Measurements from ENCODE around the gene ACTR2.
"Not testable (repeated sequence)": the region's sequence is repeated elsewhere in the genome, so short reads cannot be mapped to it uniquely, and the experiment has no call there.

The ACTR2 gene

GRCh38 chr2:65232636-65233035 is 5.0 kb downstream of the ACTR2 start:
- DNase-seq (ENCODE audit: insufficient read length), result no peak
- TF ChIP-seq TAF1 (IDR thresholded peaks at IDR 0.05; ENCODE audit: borderline replicate concordance, low read depth, low read length), result no peak
- TF ChIP-seq POLR2AphosphoS5 (IDR thresholded peaks at IDR 0.05; ENCODE audit: low read depth, low read length), result no peak
- FAIRE-seq, result no peak

- DNase-seq (ENCODE audit: insufficient read length) (no peak), FAIRE-seq (no peak)
- TF ChIP-seq POLR2A (IDR thresholded peaks at IDR 0.05; ENCODE audit: low read depth, low read length) (no peak), TAF1 (IDR thresholded peaks at IDR 0.05; ENCODE audit: borderline replicate concordance, low read depth, low read length) (no peak), POLR2AphosphoS5 (IDR thresholded peaks at IDR 0.05; ENCODE audit: low read depth, low read length) (no peak)
Measured at GRCh38 chr2:65240657-65241056, 13.0 kb downstream of the ACTR2 start.

- FAIRE-seq, result not testable (repeated sequence)
Measured at GRCh38 chr2:65244452-65244851, 16.8 kb downstream of the ACTR2 start.

GRCh38 chr2:65252640-65253039 is 25.0 kb downstream of the ACTR2 start:
- TF ChIP-seq POLR2A (IDR thresholded peaks at IDR 0.05; ENCODE audit: low read depth, low read length) (no peak), POLR2AphosphoS5 (IDR thresholded peaks at IDR 0.05; ENCODE audit: low read depth, low read length) (no peak), TAF1 (IDR thresholded peaks at IDR 0.05; ENCODE audit: borderline replicate concordance, low read depth, low read length) (no peak)
- no peak for DNase-seq (ENCODE audit: insufficient read length)
- no peak for FAIRE-seq

More at GRCh38 chr2:65244452-65244851, 16.8 kb downstream of the ACTR2 start:
- not testable (repeated sequence) for DNase-seq (ENCODE audit: insufficient read length)

GRCh38 chr2:65255356-65255755 is 27.7 kb downstream of the ACTR2 start:
- no peak for TF ChIP-seq POLR2A (IDR thresholded peaks at IDR 0.05; ENCODE audit: low read depth, low read length)
- TF ChIP-seq TAF1 (IDR thresholded peaks at IDR 0.05; ENCODE audit: borderline replicate concordance, low read depth, low read length), result no peak
- peak; percentile 88 for FAIRE-seq
- no peak for DNase-seq (ENCODE audit: insufficient read length)

GRCh38 chr2:65256054-65256453 is 28.4 kb downstream of the ACTR2 start:
- FAIRE-seq (peak; percentile 60), DNase-seq (ENCODE audit: insufficient read length) (no peak)
- TF ChIP-seq TAF1 (IDR thresholded peaks at IDR 0.05; ENCODE audit: borderline replicate concordance, low read depth, low read length), result no peak
- TF ChIP-seq POLR2A (IDR thresholded peaks at IDR 0.05; ENCODE audit: low read depth, low read length), result no peak
- TF ChIP-seq POLR2AphosphoS5 (IDR thresholded peaks at IDR 0.05; ENCODE audit: low read depth, low read length), result no peak

GRCh38 chr2:65257866-65258265 is 30.2 kb downstream of the ACTR2 start:
- not testable (repeated sequence) for DNase-seq (ENCODE audit: insufficient read length); FAIRE-seq

GRCh38 chr2:65261676-65262075 is 34.0 kb downstream of the ACTR2 start:
- no peak for TF ChIP-seq TAF1 (IDR thresholded peaks at IDR 0.05; ENCODE audit: borderline replicate concordance, low read depth, low read length)
- FAIRE-seq, result no peak
- DNase-seq (ENCODE audit: insufficient read length), result no peak

- DNase-seq (ENCODE audit: insufficient read length) (no peak), FAIRE-seq (no peak)
- TF ChIP-seq POLR2AphosphoS5 (IDR thresholded peaks at IDR 0.05; ENCODE audit: low read depth, low read length) (no peak), POLR2A (IDR thresholded peaks at IDR 0.05; ENCODE audit: low read depth, low read length) (no peak), TAF1 (IDR thresholded peaks at IDR 0.05; ENCODE audit: borderline replicate concordance, low read depth, low read length) (no peak)
Measured at GRCh38 chr2:65263262-65263661, 35.6 kb downstream of the ACTR2 start.

- TF ChIP-seq TAF1 (IDR thresholded peaks at IDR 0.05; ENCODE audit: borderline replicate concordance, low read depth, low read length) (no peak), POLR2A (IDR thresholded peaks at IDR 0.05; ENCODE audit: low read depth, low read length) (no peak), POLR2AphosphoS5 (IDR thresholded peaks at IDR 0.05; ENCODE audit: low read depth, low read length) (no peak)
- FAIRE-seq, result no peak
- no peak for DNase-seq (ENCODE audit: insufficient read length)
Measured at GRCh38 chr2:65263986-65264385, 36.4 kb downstream of the ACTR2 start.

- TF ChIP-seq POLR2AphosphoS5 (IDR thresholded peaks at IDR 0.05; ENCODE audit: low read depth, low read length), result no peak
- TF ChIP-seq TAF1 (IDR thresholded peaks at IDR 0.05; ENCODE audit: borderline replicate concordance, low read depth, low read length), result no peak
- TF ChIP-seq POLR2A (IDR thresholded peaks at IDR 0.05; ENCODE audit: low read depth, low read length), result no peak
- peak; percentile 78 for FAIRE-seq
- no peak for DNase-seq (ENCODE audit: insufficient read length)
Measured at GRCh38 chr2:65264821-65265670, 37.4 kb downstream of the ACTR2 start.

- no peak for TF ChIP-seq TAF1 (IDR thresholded peaks at IDR 0.05; ENCODE audit: borderline replicate concordance, low read depth, low read length)
- no peak for TF ChIP-seq POLR2AphosphoS5 (IDR thresholded peaks at IDR 0.05; ENCODE audit: low read depth, low read length)
- no peak for TF ChIP-seq POLR2A (IDR thresholded peaks at IDR 0.05; ENCODE audit: low read depth, low read length)
- FAIRE-seq, result no peak
- no peak for DNase-seq (ENCODE audit: insufficient read length)
Measured at GRCh38 chr2:65265671-65266045, 38.0 kb downstream of the ACTR2 start.

- no peak for FAIRE-seq
Measured at GRCh38 chr2:65267008-65267407, 39.4 kb downstream of the ACTR2 start.

More at GRCh38 chr2:65267008-65267407, 39.4 kb downstream of the ACTR2 start:
- TF ChIP-seq POLR2A (IDR thresholded peaks at IDR 0.05; ENCODE audit: low read depth, low read length) (no peak), POLR2AphosphoS5 (IDR thresholded peaks at IDR 0.05; ENCODE audit: low read depth, low read length) (no peak), TAF1 (IDR thresholded peaks at IDR 0.05; ENCODE audit: borderline replicate concordance, low read depth, low read length) (no peak)
- no peak for DNase-seq (ENCODE audit: insufficient read length)
